ENCODE results near the gene TAF6L. TPM values are rescaled to one million over a fixed set of nuclear protein-coding genes. Genes with fewer than 3 reads are reported as not detected.

The TAF6L gene
- total and polyA plus RNA-seq, 2 of the 8 experiments (the other 6 are each of a cell fraction or from before 2014, with no cell fraction given) = 24.8 to 31.9 TPM

DNA sequence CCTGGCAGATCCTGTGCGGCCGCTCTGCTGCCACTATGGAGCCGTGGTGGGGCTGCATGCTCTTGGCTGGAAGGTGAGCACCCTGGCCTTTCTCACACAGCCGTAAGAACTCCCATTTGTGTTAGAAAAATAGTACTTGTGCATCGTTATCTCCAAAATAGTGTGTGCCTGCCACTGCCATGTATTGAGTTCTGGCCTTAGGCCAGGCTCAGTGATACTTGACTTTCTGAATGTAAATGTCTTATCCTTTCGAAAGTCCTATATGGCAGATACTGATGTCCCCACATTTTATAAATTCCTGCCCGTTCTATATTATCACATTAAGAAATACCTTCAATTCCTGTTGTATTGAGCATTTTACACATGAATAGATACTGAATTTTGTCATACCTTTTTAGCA is 11.6 kb downstream of the TAF6L start (continued):
- TF ChIP-seq CTCF (IDR thresholded peaks at IDR 0.05; ENCODE audit: control extremely low read depth in 1 of 3, insufficient read depth in 1 of 3, low read depth in 1 of 3, low read length in 3 of 3) = no peak

Measured in H1 (cell line).